GM21423 (cell line): ENCODE data around the gene SLX9.
"Not testable (repeated sequence)": the region's sequence is repeated elsewhere in the genome, so short reads cannot be mapped to it uniquely, and the experiment has no call there.

ENCODE experiments used
- ATAC-seq: cut with Tn5 transposase; IDR thresholded peaks from one replicate; pipeline ENCODE4 v1.9.1; 2021; ENCODE audit warnings: mild to moderate bottlenecking, moderate library complexity; ENCODE audit not compliant: unreplicated experiment

The SLX9 gene

DNA sequence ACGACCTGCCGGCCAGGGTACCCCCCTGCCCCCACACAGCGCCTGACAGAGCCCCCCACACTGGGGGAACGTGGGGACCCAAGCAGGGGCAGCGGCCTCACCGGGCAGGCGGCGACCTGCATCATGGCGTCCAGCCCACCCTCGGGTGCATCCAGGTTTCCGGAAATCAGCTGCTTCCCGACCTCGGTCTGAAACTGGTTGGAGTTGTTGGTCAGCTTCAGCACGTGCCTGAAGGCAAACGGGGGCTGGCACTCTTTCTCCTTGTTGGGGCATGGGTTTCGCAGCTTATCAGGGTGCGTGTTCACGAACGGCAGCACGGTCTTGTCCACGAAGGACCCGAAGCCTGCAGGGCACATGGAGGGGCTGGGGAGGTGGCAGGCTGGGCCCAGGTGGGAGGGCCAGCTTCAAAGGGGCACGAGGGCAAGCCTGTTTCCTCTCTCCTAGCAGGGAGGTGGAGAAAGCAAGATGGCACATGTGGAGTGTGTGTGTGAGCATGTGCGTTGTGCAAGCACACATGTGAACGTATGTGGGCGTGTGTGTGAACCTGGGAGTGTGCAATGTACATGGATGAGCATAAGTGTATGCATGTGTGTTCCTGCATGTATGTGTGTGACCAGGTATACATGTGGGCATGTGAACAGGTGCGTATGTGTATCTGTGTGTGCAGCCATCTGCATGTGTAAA, 38.3 kb upstream of the SLX9 start:
- ATAC-seq = no peak

DNA sequence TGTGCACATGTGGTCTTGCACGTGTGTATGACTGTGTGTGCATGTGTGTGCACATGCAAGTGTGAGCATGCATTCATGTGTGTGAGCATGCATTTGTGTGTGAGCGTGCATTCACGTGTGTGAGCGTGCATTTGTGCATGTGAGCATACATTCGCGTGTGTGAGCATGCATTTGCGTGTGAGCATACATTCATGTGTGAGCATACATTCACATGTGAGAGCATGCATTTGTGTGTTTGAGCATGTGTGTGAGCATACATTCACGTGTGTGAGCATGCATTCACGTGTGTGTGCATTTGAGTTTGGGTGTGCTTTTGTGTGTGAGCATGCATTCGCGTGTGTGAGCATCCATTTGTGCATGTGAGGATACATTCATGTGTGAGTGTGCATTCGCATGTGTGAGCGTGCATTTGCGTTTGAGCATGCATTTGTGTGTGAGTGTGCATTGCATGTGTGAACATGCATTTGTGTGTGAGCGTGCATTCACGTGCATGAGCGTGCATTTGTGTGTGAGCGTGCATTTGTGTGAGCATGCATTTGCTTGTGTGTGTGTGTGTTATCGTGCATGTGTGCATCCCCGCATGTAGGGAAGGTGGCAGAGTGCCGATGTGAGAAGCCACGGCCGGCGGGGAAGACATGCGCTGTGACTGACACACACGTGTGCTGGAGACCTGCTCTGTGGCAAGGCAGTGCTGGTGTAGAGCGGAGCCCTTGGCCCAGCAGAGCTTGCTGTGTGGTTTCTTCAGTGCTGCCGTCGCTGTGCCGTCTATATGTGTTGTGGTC, 37.4 kb upstream of the SLX9 start:
- ATAC-seq = no peak

DNA sequence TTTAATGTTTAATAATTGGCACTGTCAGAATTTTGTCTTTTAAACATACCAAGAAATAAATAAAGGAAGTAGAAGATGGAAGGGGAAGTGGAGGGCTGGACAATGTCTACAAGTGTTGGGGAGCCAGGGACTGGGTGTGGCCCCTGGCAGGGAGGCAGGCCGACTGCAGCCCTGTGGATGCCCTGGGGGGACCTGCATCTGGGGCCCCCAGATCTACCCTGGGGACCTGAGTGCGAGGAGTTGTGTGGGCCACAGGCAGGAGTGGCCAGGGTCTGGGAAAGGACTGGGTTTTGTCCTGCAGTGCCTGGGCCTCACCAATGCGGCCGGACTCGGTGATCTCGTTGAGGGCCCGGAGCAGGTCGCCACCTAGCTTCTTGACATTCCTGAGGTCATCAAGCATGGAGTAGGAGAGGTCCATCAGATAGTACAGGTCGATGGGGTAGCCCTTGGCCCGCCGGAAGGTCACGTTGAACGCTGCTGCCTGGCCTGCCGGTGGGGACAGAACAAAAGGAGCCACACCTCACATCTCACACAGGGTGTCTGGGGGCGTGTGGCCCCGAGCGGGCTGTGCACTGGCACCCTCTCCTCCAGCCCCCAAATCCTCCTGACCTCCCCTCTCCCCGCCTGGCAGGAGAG, 36.7 kb upstream of the SLX9 start:
- ATAC-seq = no peak

DNA sequence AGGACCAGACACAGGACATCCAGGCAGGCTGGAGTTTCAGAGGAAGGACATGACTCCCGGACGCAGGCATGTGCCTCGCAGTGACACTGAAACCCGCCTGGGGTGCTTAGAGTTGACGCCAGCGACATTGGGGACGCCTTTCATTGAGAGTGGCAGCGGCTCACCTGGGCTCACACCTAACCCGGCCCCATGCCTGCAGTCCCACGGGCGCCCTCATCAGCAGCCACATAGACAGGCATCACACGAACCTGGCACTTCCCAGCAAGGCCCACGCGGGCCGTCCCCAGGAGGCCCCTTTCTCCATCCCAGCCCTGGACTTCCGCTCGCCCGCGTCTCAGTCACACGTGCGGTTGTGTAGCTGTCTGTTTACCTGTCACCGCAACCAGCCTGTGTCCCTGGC, 36.1 kb upstream of the SLX9 start:
- ATAC-seq = no peak

DNA sequence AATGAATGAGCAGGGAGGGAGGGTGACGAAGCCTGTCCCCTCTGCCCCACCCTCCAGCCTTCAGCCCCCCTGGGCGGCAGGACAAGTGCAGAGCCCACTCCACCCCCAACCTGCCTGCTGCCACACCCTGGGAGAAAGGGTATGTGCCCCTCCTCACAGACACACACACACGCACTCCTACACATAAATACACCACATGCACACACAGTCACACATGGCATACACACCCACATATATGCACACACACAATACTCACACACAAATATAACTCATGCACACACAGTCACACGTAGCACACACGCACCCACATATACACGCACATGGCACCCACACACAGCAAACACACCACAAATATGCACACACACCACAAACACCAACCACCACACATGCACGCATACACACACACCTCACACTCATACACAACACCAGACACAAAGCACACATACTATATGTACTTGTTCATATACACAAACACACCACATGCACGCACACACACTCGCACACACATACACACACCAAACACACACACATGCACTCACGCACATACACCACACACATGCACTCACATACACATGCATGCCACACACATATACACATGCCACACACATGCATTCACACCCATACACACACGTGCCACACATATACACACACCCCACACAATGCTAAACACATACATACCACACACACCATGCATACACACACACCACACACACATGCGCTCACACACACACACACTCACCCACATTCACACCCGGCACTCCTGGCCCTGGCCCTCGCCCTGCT, 35.5 kb upstream of the SLX9 start:
- ATAC-seq = no peak

DNA sequence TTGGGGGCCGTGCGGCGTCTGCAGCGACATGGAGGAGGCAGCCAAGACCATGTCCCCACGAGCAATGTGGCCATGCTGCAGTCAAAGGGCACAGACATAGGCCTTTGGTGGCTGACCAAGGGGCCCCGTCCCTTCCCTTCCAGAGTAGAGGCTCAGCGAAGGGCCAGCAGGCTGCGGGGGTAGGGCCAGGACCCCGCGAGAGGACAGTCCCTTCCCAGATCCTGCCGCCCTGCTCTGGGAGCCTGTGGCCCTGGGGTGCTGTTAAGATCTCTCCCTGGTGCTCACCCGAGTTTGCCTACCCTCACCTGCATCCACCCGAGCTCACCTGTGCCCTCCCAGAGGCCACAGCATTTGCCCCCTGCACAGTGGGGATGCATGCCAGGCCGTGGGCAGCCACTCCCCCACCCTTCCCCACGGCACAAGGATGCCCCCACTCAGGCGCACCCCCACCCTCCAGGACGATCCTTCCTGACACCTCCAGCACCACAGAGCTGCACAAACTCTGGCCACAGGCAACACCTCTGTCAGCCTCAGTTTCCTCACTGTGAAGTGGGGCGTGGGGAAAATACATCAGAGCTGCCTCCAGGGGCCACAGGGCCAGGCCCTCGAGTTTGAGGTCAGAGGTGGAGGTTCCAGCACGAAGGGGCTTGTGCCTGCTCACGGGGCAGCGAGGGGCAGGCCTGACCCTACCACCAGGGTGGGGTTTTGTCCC, 34.7 kb upstream of the SLX9 start:
- ATAC-seq = no peak

DNA sequence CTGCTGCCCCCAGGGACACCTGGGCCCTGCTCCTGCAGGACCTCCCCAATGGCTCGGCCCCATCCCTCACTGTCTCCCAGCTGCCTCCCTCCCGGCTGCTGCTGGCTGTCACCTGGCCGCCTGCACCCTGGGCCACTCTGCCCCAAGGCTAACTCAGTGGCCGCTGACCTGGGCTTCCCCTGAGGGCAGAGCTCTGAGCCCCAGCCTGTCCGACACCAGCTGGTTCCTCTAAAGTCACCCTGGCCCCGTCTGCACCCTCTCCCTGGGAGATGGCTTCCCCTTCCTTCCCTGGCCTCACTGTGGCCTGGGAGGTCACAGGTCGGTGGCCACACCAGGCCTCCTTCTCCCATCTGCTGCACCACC, 34.1 kb upstream of the SLX9 start:
- no peak for ATAC-seq

DNA sequence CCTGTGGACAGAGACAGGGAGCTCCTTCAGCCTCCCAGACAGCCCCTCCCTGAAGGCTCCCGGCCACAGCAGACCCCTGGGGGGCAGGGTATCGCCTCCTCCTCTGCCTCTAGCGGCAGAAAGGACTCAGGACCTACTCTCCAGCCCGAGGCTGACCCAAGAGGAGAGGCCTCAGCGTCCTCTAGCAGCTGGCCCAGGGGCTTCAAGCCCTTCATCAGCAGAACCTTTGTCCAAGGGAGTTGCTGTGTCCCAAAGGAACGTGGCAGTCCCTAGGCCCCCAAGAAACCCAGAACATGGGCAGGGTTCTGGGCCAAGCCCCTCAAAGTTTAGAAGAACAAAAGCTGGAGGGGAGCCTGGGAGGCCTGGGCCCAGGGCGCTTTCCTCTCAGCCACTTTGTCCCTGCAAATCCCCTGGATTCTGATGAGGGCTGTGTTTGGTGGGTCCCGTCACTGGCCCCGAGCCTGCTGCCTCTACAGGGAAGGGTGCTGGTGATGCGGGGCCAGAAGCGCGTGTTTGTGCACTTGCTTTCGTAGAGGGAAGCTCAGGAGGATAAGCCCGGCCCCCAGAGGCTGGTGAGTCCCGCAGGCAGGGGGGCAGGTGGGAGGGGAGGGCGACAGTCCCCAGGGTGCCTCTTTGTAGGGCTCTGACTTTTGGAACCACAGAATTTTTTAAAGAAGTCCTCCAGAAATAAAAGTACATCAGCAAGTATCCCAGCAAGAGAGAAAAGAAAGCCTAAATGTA, 32.4 kb upstream of the SLX9 start:
- ATAC-seq = no peak

DNA sequence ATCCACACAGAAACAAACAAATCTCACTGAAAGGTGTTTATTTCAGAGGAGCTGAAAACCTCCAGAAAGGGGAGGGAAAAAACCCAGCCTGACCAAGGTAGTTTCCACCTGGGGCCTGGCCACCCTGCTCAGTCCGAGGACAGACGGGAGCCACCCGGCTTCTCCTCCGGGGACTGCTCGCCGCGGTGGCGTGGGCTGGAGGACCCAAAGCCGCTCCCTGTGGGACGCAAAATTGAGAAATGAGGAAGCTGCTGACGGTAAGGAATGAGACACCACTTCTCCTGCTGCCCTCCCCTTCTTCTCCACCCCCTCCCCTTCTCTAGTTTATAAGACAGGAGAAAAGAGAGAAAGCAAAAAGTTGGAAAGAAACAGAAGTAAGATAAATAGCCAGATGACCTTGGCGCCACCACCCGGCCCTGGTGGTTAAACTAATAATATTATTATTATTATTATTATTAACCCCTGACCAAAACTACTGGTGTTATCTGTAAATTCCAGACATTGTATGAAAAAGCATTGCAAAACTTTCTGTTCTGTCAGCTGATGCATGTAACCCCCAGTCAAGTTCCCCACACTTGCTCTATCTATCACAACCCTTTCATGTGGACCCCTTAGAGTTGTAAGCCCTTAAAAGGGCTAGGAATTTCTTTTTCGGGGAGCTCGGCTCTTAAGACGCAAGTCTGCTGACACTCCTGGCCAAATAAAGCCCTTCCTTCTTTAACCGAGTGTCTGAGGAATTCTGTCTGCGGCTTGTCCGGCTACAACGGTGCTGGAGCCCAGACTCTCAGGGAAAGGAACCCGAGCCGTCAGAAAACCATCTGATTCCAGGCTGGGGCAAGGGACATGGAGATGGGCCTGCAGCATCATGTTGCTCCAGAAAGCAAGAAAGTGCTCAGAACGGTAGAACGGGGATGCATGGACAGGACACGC, 31.6 kb upstream of the SLX9 start:
- ATAC-seq = no peak

DNA sequence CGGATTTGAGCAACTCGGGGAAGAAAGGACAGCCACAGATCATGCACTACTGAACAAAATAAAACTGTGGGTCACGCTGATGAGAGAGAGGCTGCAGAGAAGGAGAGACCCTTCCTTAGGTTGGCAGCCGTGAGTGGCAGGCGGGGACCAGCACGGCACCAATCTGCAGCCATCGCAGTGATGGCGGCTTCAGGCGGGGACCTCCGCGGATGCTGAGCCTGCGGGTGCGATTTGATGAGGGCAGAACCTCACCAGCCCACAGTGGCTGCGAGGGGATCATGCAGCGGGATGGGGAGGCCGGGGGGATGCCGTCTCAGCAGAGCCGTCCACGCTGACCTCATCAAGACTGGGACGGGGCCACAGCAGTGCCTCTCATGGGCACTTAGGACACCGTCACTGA, 30.9 kb upstream of the SLX9 start:
- no peak for ATAC-seq

DNA sequence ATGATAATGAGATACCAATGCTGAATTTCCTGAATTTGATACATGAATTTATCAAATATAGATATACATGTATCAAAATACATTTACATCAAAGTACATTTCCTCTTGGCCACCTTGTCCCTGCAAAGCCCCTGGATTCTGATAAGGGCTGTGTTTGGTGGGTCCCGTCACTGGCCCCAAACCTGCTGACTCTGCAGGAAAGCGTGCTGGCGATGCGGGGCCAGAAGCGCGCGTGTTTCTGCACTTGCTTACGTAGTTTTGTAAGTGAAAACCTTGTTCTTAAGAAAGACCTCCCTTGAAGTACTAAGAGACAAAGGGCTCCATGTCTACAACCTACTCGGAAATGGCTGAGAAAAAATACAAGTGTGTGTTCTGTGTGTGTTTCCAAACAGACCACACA, 30.1 kb upstream of the SLX9 start:
- ATAC-seq = no peak

DNA sequence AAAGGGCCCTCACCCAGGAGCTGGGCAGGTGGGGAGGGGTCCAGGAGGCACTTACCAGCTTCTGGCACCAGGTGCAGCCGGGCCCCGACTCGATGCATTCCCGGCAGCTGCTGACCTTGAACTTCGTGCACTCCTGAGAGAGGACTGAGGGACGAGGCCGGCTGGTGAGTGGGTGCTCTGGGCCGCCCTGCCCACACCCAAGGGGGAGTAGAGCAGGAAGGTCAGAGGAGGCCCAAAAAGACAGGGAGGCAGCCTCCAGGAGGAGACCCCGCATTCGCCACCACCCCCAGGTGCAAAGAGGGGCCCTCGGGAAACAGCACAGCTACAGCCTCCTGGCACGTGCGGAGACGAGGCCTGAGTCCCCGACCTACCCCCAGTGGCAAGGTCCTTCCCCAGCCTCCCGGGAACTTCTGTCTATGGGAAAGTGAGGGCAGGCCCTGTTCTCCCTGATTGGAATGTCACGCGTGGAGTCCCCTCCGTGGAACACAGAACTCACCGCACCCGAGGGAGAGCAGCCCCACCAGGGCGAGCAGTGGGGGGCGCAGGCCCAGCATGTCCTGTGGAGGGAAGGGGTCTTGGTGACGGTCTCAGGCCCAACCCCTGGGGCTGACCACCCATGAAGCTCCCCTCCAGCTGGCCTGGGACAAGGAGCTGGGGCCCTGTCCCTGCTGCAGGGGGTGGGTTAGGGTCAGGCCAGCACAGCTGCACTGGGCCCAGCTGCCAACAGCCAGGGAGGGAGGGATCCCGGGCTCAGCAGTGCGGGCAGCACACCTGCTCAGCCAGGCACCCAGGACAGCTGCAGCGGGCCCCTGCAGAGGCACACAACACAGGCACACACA, 29.4 kb upstream of the SLX9 start:
- ATAC-seq = no peak

DNA sequence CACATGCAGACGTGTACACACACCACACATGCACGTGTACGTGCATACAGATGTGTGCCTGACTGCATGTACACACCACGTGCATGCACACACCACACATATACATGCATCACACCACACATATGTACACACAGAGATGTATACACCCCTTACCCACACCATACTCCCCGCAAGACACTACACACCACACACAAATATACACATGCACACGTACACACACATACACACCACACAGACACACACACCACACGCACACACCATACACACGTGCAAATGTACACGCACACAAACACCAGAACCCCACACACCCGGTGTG, 28.8 kb upstream of the SLX9 start:
- no peak for ATAC-seq

DNA sequence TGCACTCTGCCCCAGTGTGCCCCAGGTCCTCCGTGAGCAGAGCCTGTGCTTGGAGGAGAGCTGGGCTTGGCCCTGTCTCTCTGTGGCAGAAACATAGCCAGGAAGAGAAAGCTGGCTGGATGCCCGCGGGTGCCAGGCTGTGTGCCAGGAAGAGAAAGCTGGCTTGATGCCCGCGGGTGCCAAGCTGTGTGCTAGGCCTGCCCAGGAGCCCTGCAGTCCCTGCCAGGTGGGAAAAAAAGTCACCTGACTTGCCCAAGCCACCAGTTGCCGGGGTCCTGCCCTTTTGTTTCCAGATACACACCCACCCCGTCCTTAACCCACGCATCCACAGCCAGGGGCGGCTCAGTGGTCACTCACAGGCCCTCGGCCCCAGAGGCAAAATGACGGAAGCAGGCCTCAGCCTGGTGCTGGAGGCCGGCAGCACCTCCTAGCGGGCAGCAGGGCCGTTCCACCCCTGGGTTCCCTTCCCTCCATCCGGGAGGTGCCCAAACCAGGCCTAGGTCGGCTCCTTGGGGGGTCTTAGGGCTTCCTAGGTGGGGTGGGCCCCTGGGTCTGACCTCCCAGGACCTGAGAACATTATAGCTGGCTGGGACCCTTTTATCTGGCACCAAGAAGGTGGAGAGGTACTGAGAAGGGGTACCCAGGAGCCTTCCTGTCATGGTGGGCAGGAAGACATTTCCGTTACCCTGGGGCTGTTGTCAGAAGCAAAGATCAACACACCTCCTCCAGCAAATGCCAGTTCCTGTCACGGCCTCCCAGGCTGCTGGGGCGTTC, 28.3 kb upstream of the SLX9 start:
- no peak for ATAC-seq

DNA sequence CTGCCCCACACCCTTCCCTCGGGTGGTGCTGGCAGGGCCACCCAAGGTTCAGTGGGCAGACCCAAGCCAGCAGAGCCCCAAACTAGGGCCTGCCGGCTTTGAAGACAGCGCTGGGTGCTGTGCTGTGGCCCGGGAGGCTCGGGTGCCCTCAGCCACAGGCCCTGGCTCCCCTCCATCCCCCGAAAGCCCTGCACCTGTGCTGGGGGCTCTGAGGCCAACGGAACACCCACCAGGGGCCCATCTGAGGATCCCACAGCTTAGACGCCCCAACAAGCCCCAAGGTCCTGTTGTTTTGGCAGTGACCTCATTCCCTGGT, 27.7 kb upstream of the SLX9 start:
- no peak for ATAC-seq

DNA sequence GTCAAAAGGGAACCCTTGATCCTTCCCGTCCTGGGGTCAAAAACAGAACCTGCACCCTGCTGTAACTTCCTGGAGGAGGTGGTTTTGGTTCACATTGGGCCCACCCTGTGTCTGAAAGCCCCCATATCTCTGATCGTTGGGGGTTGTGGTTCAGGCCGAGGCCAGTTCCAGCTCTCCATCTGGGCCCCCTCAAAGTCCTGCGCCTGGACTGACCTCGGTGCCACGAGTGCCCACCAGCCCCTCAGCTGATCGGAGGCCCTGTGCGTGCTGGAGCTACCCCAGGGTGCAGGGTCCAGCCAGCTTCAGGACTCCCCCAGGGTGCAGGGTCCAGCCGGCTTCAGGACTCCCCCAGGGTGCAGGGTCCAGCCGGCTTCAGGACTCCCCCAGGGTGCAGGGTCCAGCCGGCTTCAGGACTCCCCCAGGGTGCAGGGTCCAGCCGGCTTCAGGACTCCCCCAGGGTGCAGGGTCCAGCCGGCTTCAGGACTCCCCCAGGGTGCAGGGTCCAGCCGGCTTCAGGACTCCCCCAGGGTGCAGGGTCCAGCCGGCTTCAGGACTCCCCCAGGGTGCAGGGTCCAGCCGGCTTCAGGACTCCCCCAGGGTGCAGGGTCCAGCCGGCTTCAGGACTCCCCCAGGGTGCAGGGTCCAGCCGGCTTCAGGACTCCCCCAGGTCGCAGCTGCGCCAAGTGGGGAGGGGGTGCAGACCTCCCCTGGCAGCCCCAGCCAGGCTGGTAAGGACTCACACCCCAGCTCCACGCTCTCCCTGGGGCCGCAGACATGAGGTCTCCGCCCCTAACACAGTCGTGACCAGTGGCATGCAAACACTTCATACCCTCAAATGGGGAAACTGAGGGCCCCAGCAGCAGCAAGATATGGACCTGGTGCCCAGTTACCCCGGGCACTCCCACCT, 27.1 kb upstream of the SLX9 start:
- not testable (repeated sequence) for ATAC-seq
